Measurements from ENCODE around the gene OR4D1.

OR4D1 gene

DNA sequence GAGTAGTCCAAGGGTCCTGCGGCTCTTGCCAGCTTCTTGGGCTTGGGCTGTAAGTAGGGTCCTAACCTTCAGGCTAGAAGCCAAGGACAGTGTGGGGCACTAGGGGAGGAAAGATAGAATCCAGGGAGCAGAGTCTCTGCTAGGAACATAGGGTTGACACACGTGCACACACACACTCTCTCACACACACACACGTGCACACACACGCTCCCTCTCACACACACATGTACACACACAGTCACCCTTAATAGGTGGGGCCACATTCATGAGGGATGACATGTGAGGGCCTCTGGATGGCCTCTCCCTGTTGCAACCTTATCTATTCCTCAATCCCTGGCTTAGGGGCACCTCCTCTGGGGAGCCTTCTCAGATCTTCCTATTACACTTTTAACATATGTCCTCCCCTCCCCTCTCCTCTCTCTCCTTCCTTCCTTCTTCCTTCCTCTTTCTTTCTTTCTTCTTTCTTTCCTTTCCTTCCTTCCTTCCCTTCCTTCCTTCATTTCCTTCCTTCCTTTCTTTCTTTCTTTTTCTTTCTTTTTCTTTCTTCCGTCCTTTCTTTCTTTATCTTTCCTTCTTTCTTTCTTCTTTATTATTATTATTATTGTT, 47.4 kb downstream of the OR4D1 start:
- no peak for DNase-seq

DNA sequence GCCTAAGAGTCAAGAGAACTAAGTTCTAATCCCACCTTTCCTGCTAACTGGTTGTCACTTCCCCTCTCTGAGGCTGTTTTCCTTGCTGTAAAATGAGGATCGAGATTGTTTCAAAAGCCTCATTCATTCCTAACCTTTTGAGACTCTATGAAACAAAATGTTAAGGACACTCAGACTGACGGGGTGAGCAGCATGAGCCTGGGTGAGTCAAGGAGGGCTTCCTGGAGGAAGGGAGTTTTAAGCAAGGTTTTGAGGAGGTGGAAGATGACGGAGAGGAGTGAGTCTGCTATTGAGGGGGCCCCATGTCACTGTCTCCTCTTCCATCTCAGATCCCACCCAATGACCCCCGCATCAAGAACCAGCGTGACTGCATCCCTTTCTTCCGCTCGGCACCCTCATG, 48.4 kb downstream of the OR4D1 start:
- DNase-seq: no peak

DNA sequence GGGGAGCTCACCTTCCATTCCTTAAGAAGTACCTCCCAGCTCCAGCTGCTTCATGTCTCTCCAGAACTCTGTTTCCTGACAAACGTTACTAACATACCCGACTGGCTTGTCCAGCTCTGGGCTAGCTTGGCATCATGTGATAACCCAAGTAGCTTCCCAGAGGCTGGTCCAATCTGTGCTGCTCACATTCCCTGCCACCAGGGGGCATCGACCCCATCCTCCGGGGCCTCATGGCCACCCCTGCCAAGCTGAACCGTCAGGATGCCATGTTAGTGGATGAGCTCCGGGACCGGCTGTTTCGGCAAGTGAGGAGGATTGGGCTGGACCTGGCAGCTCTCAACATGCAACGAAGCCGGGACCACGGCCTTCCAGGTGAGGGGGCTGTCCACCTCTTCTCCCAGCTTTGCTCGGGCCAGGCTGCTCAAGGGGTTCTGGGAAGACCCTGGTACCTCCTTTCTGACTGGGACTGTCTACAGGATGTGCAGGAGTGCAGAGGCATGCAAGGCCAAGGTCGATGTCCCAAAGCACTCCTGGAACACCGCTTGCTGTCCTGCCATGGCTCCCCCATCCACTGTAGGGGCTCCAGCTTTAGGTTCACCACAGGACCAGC, 51.9 kb downstream of the OR4D1 start:
- peak; percentile 52 for DNase-seq

DNA sequence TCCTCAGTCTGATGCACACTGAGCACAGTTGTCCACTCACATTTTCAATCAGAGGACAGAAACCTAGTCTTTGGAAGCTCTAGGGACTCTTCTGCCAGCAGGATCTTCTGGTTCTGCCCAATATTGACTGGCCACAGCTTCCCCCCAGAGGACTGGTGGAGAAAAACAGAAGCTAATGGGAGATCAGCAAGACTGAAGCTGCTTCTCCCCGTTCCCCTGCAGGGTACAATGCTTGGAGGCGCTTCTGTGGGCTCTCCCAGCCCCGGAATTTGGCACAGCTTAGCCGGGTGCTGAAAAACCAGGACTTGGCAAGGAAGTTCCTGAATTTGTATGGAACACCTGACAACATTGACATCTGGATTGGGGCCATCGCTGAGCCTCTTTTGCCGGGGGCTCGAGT, 54.7 kb downstream of the OR4D1 start:
- DNase-seq: no peak

DNA sequence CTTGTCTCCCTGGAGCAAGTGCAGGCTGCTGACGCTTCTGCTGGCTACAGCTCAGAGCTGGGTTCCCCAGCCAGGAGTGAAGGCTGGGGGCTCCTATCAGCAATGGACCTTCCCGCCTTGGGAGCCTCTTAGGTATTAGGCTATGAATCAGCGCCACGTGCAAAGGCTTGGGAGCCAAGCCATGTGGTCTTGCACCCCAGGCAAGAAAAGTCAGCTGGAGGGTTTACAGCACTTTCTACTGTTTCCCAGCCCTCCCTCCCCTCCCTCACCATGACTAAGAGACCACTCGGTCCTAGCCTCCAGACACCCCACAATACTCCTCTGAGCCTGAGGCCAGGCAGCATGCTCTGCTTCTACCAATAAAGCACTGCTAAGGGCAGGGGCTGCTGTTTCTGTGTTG, 56.6 kb downstream of the OR4D1 start:
- no peak for DNase-seq

DNA sequence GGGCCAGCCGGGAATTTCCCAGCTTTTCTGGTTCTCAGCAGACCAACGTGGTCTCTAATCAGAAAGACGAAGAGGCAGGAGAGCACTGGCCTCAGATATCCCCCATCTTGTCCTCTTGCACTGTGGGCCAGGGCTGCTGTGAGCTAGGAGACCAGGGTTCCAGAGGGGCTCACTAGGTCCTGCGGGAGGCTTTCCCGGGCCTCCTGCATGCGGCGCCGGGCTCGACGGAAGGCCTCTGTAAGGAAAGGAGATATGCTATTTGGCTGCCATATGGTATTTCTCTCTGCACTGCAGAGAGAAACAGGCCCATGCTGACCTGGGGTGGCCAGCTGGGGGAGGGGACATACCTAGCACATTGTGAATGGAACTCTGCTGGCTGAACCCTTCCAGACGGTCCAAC, 57.8 kb downstream of the OR4D1 start:
- DNase-seq: no peak

DNA sequence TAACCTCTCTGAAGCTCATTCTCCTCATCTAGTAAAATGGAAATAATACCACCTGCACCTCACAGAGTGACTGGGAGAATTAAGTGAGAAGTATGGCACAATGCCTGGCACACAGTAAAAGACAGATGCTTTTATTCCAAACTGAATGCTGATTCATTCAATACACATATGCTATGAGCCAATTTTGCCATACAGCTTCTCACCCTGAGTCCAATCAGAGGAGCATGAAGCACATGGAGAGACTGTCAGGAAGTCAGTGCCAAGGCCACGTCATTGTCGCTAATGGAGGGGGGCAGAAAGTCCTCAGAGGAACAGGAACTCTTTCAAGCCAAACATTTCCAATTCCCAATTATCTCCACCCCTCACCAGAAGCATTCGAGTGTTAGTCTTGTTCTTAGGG, 59.3 kb downstream of the OR4D1 start:
- DNase-seq: no peak

DNA sequence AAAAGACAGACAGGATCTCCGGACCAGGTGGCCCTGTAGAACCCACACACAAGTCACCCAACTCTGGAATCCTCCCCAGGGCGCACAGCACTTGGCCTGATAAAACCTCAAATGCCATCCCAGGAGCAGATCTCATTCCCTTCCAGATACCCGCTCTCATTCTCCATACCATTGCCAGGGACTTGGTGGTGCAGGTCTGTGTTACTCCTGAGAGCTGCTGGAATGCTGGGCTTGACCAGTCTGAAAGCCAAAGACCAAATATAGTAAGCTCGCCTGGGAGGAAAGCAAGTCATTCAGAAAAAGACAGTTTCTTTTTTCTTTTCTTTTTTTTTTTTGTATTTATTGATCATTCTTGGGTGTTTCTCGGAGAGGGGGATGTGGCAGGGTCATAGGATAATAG, 60.2 kb downstream of the OR4D1 start:
- DNase-seq: no peak
